ENCODE data around the gene EEA1. TPM values are rescaled to one million over a fixed set of nuclear protein-coding genes. Genes with fewer than 3 reads are reported as not detected.
A peak's percentile ranks its signal among the peaks of the same experiment; 100 is the strongest.

The EEA1 gene
- total RNA-seq, 2 experiments from 2014 or later, result 15.6 to 17.6 TPM

DNA sequence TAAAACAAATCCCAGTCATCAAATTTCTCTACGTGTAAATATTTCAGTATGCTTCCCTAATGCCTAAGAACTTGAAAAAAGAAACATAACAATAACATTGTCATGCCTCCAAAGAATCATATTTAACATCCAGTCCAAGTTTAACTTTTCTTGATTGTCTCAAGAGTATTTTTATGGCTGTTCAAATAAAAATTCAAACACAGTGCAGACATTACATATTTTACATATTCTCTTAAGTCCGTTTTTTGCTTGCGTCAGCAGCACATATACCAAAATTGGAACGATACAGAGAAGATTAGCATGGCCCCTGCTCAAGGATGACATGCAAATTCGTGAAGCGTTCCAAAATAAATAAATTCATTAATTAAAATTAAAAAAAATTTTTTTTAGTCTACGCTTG, 23.3 kb upstream of the EEA1 start:
- Mint-ChIP-seq H3K27me3 (ENCODE audit: low read depth) (no peaks in the 10 kb centered on the region), H3K36me3 (ENCODE audit: low read depth) (peaks cover 1% of the 10 kb centered on the region), H3K9me3 (peaks cover 4% of the 10 kb centered on the region), H3K27ac (no peak overlapping the region), H3K4me1 (ENCODE audit: low read depth) (no peaks in the 10 kb centered on the region), H3K4me3 (no peak overlapping the region)
- CTCF ChIA-PET, result no interaction called here
- intact Hi-C loops (cut with micrococcal nuclease), result no loop called here
- DNase-seq, result no peak

GRCh38 chr12:92951006-92951405, 21.9 kb upstream of the EEA1 start:
- no peak overlapping the region for H3K4me3 Mint-ChIP-seq
- intact Hi-C loops (cut with micrococcal nuclease), result no loop called here
- H3K4me1 Mint-ChIP-seq (ENCODE audit: low read depth), result no peaks in the 10 kb centered on the region
- H3K9me3 Mint-ChIP-seq, result peaks cover 4% of the 10 kb centered on the region
- no peak overlapping the region for H3K27ac Mint-ChIP-seq
- H3K36me3 Mint-ChIP-seq (ENCODE audit: low read depth), result peaks cover 1% of the 10 kb centered on the region
- H3K27me3 Mint-ChIP-seq (ENCODE audit: low read depth), result no peaks in the 10 kb centered on the region
- CTCF ChIA-PET, result interaction anchor here (0.6 kb wide), 1 partner anchor 166 kb away, joined by 4 read pairs; no protein-coding TSS in a partner anchor
- no peak for DNase-seq

- no peaks in the 10 kb centered on the region for H3K4me1 Mint-ChIP-seq (ENCODE audit: low read depth)
- DNase-seq, result no peak
- no peaks in the 10 kb centered on the region for H3K27me3 Mint-ChIP-seq (ENCODE audit: low read depth)
Observed at GRCh38 chr12:92950011-92950410, 20.9 kb upstream of the EEA1 start.

DNA sequence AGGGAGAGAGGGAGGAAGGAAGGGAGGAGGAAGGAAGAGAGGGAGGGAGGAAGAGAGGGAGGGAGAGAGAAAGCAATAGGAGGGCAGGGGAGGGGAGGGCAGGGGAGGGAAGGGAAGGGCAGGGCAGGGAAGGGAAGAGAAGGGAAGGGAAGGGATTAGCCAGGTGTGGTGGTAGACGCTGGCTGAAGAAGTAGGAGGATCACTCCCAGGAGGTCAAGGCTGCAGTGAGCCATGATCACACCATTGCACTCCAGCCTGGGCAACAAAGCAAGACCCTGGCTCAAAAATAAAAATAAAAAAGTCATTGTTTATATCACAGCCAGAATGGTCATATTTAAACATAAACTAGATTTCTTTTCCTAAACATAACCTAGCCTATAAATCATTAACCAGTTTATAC, 20.4 kb upstream of the EEA1 start:
- H3K4me3 Mint-ChIP-seq, result no peak overlapping the region
- no peak overlapping the region for H3K27ac Mint-ChIP-seq
- DNase-seq, result no peak
- no peaks in the 10 kb centered on the region for H3K4me1 Mint-ChIP-seq (ENCODE audit: low read depth)
- H3K9me3 Mint-ChIP-seq, result peaks cover 4% of the 10 kb centered on the region
- H3K27me3 Mint-ChIP-seq (ENCODE audit: low read depth), result no peaks in the 10 kb centered on the region
- peaks cover 1% of the 10 kb centered on the region for H3K36me3 Mint-ChIP-seq (ENCODE audit: low read depth)
- intact Hi-C loops (cut with micrococcal nuclease), result no loop called here
- CTCF ChIA-PET, result no interaction called here

More at GRCh38 chr12:92950011-92950410, 20.9 kb upstream of the EEA1 start:
- intact Hi-C loops (cut with micrococcal nuclease), result no loop called here
- Mint-ChIP-seq H3K36me3 (ENCODE audit: low read depth) (peaks cover 1% of the 10 kb centered on the region), H3K27ac (no peak overlapping the region), H3K9me3 (peaks cover 4% of the 10 kb centered on the region), H3K4me3 (no peak overlapping the region)
- CTCF ChIA-PET, result no interaction called here

GRCh38 chr12:92947589-92948215, 18.6 kb upstream of the EEA1 start:
- DNase-seq, result no peak
- no peak overlapping the region for H3K4me3 Mint-ChIP-seq
- H3K27ac Mint-ChIP-seq, result no peak overlapping the region
- intact Hi-C loops (cut with micrococcal nuclease), result no loop called here
- no peaks in the 10 kb centered on the region for H3K27me3 Mint-ChIP-seq (ENCODE audit: low read depth)
- H3K9me3 Mint-ChIP-seq, result peaks cover 2% of the 10 kb centered on the region
- CTCF ChIA-PET, result interaction anchor here (0.7 kb wide), 1 partner anchor 43 kb away, joined by 4 read pairs; no protein-coding TSS in a partner anchor
- peaks cover 1% of the 10 kb centered on the region for H3K36me3 Mint-ChIP-seq (ENCODE audit: low read depth)
- H3K4me1 Mint-ChIP-seq (ENCODE audit: low read depth), result no peaks in the 10 kb centered on the region

DNA sequence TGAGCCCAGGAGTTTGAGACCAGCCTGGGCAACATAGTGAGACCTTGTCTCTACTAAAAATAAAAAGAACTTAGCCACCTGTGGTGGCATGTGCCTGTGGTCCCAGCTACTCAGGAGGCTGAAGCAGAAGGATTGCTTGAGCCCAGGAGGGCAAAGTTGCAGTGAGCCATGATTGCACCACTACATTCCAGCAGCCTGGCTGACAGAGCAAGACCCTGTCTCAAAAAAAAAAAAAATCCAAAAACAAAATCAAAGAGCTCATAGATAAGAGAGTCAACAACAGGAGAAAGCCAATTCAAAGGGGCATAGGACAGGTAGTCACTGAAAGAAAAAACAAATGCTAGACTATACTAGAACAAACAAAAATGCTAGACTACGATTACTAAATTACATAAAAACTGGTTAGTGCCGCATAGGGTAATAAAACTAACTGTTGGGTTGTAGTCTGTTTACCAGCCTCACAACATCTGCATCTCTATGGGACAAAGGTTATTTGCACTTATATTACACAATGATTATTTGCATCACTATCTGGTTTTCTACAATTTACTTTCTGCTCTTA, 16.6 kb upstream of the EEA1 start:
- intact Hi-C loops (cut with micrococcal nuclease), result no loop called here
- Mint-ChIP-seq H3K27ac (no peak overlapping the region), H3K36me3 (ENCODE audit: low read depth) (peaks cover 1% of the 10 kb centered on the region), H3K4me3 (no peak overlapping the region), H3K27me3 (ENCODE audit: low read depth) (no peaks in the 10 kb centered on the region), H3K9me3 (peaks cover 2% of the 10 kb centered on the region), H3K4me1 (ENCODE audit: low read depth) (no peaks in the 10 kb centered on the region)
- DNase-seq, result no peak
- CTCF ChIA-PET, result no interaction called here

DNA sequence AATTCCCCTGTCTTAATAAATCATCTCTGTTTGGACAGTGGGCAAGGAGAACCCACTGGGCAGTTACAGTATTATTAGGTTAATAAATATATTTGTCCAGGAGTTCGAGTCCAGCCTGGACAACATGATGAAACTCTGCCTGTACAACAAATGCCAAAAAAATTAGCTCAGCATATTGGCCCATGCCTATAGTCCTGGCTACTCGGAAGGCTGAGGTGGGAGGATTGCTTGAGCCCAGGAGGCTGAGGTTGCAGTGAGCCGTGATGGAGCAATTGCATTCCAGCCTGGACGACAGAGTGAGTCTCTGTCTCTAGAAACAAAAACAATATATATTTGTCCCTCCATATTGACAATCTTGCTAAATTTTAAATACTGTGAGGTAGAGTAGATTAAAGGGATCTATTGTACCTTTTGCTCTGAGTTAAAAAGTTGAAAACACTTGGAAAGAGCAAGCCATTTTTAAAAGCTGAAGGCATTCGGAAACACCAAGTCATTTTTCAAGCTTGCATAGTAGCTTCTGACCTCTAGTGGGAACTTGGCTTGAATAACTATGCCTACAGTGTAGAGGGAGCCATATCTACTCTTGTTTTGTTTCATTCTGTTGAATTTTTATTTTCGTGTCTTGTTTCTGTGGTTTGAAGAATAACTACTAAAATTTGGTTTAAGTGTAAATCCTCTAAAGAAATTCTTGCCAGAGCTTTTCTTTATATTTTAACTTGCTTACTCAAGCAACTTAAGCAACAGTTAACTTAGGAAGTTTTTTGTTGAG, 14.6 kb upstream of the EEA1 start:
- CTCF ChIA-PET, result interaction anchor here (0.7 to 1.0 kb wide), 2 partner anchors 43 to 173 kb away, joined by 3 to 4 read pairs; no protein-coding TSS in a partner anchor
- H3K36me3 Mint-ChIP-seq (ENCODE audit: low read depth), result peaks cover 1% of the 10 kb centered on the region
- no peak for DNase-seq
- H3K4me1 Mint-ChIP-seq (ENCODE audit: low read depth), result no peaks in the 10 kb centered on the region
- no peak overlapping the region for H3K4me3 Mint-ChIP-seq
- peaks cover 2% of the 10 kb centered on the region for H3K9me3 Mint-ChIP-seq
- intact Hi-C loops (cut with micrococcal nuclease), result no loop called here
- H3K27ac Mint-ChIP-seq, result no peak overlapping the region
- no peaks in the 10 kb centered on the region for H3K27me3 Mint-ChIP-seq (ENCODE audit: low read depth)

GRCh38 chr12:92942905-92943304, 13.8 kb upstream of the EEA1 start:
- Mint-ChIP-seq H3K27ac (no peak overlapping the region), H3K9me3 (peaks cover 2% of the 10 kb centered on the region), H3K36me3 (ENCODE audit: low read depth) (peaks cover 1% of the 10 kb centered on the region), H3K4me1 (ENCODE audit: low read depth) (no peaks in the 10 kb centered on the region), H3K4me3 (no peak overlapping the region), H3K27me3 (ENCODE audit: low read depth) (no peaks in the 10 kb centered on the region)
- CTCF ChIA-PET, result no interaction called here
- intact Hi-C loops (cut with micrococcal nuclease), result no loop called here
- no peak for DNase-seq

DNA sequence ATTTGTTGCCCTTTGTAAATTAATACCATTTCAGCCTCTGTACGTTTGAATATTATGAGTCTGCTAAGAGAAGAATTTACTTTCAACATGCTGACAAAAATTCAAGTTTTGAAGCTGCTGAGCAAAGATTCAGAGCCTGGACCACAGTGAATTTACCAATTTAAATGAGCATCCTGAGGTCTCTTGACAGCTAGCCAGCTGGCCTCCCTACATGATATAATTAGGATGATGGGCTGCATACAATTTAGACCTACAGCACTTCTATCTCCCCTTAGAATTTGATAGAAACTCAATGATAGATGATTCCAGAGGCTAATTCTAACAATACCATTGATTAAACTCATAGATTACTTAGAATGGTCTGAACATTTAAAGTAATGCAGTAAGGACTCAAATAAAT, 10.0 kb upstream of the EEA1 start:
- H3K4me3 Mint-ChIP-seq, result no peak overlapping the region
- DNase-seq, result no peak
- H3K9me3 Mint-ChIP-seq, result no peaks in the 10 kb centered on the region
- no peaks in the 10 kb centered on the region for H3K27me3 Mint-ChIP-seq (ENCODE audit: low read depth)
- no peaks in the 10 kb centered on the region for H3K36me3 Mint-ChIP-seq (ENCODE audit: low read depth)
- intact Hi-C loops (cut with micrococcal nuclease), result no loop called here
- H3K4me1 Mint-ChIP-seq (ENCODE audit: low read depth), result no peaks in the 10 kb centered on the region
- H3K27ac Mint-ChIP-seq, result no peak overlapping the region
- CTCF ChIA-PET, result no interaction called here

- DNase-seq, result no peak
- intact Hi-C loops (cut with micrococcal nuclease), result no loop called here
- H3K4me3 Mint-ChIP-seq, result no peak overlapping the region
- H3K4me1 Mint-ChIP-seq (ENCODE audit: low read depth), result no peaks in the 10 kb centered on the region
- no peaks in the 10 kb centered on the region for H3K27me3 Mint-ChIP-seq (ENCODE audit: low read depth)
- H3K9me3 Mint-ChIP-seq, result no peaks in the 10 kb centered on the region
- CTCF ChIA-PET, result no interaction called here
- H3K36me3 Mint-ChIP-seq (ENCODE audit: low read depth), result no peaks in the 10 kb centered on the region
- no peak overlapping the region for H3K27ac Mint-ChIP-seq
Observed at GRCh38 chr12:92938638-92939037, 9.5 kb upstream of the EEA1 start.

- no peaks in the 10 kb centered on the region for H3K36me3 Mint-ChIP-seq (ENCODE audit: low read depth)
- no peak for DNase-seq
- H3K27ac Mint-ChIP-seq, result no peak overlapping the region
- no peaks in the 10 kb centered on the region for H3K4me1 Mint-ChIP-seq (ENCODE audit: low read depth)
- no peaks in the 10 kb centered on the region for H3K27me3 Mint-ChIP-seq (ENCODE audit: low read depth)
- intact Hi-C loops (cut with micrococcal nuclease), result no loop called here
- CTCF ChIA-PET, result no interaction called here
- no peaks in the 10 kb centered on the region for H3K9me3 Mint-ChIP-seq
- no peak overlapping the region for H3K4me3 Mint-ChIP-seq
Observed at GRCh38 chr12:92938018-92938417, 8.9 kb upstream of the EEA1 start.

- DNase-seq, result no peak
- CTCF ChIA-PET, result no interaction called here
- Mint-ChIP-seq H3K27me3 (ENCODE audit: low read depth) (no peaks in the 10 kb centered on the region), H3K9me3 (no peaks in the 10 kb centered on the region), H3K27ac (no peak overlapping the region), H3K4me3 (no peak overlapping the region), H3K4me1 (ENCODE audit: low read depth) (peaks cover 6% of the 10 kb centered on the region), H3K36me3 (ENCODE audit: low read depth) (no peaks in the 10 kb centered on the region)
- intact Hi-C loops (cut with micrococcal nuclease), result no loop called here
Observed at GRCh38 chr12:92933606-92934005, 4.5 kb upstream of the EEA1 start.

GRCh38 chr12:92930421-92930820, 1.3 kb upstream of the EEA1 start:
- intact Hi-C loops (cut with micrococcal nuclease), result no loop called here
- Mint-ChIP-seq H3K36me3 (ENCODE audit: low read depth) (no peaks in the 10 kb centered on the region), H3K4me3 (peak overlapping the region; percentile 90), H3K27me3 (ENCODE audit: low read depth) (no peaks in the 10 kb centered on the region), H3K4me1 (ENCODE audit: low read depth) (peaks cover 23% of the 10 kb centered on the region), H3K27ac (no peak overlapping the region), H3K9me3 (no peaks in the 10 kb centered on the region)
- CTCF ChIA-PET, result interaction anchor here (0.6 kb wide), 1 partner anchor 694 kb away, joined by 3 read pairs; no protein-coding TSS in a partner anchor
- no peak for DNase-seq

Data from activated naive CD4-positive, alpha-beta T cell treated with anti-CD3 and anti-CD28 coated beads for 36 hours (primary cell).